ENCODE data around the gene LINC00237. TPM values are rescaled to one million over a fixed set of nuclear protein-coding genes. Genes with fewer than 3 reads are reported as not detected.

The LINC00237 gene
- total RNA-seq, 1 donor from 2014 or later = not detected

- H3K4me3 Mint-ChIP-seq = no peak overlapping the region
- peaks cover 61% of the 10 kb centered on the region for H3K36me3 Mint-ChIP-seq (ENCODE audit: low read depth)
- POLR2A ChIA-PET = no interaction called here
- DNase-seq = no peak
- H3K27me3 Mint-ChIP-seq = no peaks in the 10 kb centered on the region
- CTCF ChIA-PET = no interaction called here
- no peak for TF ChIP-seq CTCF (IDR thresholded peaks at IDR 0.05)
- intact Hi-C loops (cut with micrococcal nuclease) = no loop called here
- H3K27ac Mint-ChIP-seq = no peak overlapping the region
- no peak for ATAC-seq (ENCODE audit: low read depth)
- H3K9me3 Mint-ChIP-seq = no peaks in the 10 kb centered on the region
- H3K4me1 Mint-ChIP-seq = no peaks in the 10 kb centered on the region
Observed at GRCh38 chr20:21133404-21133803, 27.2 kb upstream of the LINC00237 start.

- ATAC-seq (ENCODE audit: low read depth) = no peak
- ChIA-PET POLR2A (no interaction called here), CTCF (no interaction called here)
- intact Hi-C loops (cut with micrococcal nuclease) = loop anchor here (5.0 to 10.0 kb wide), 2 partner anchors 172 to 465 kb away; partner anchors contain the start of gene XRN2
- H3K27me3 Mint-ChIP-seq = no peaks in the 10 kb centered on the region
- TF ChIP-seq CTCF (IDR thresholded peaks at IDR 0.05) = no peak
- peaks cover 32% of the 10 kb centered on the region for H3K36me3 Mint-ChIP-seq (ENCODE audit: low read depth)
- peaks cover 10% of the 10 kb centered on the region for H3K4me1 Mint-ChIP-seq
- H3K4me3 Mint-ChIP-seq = no peak overlapping the region
- no peak for DNase-seq
- H3K9me3 Mint-ChIP-seq = no peaks in the 10 kb centered on the region
- no peak overlapping the region for H3K27ac Mint-ChIP-seq
Observed at GRCh38 chr20:21129861-21130260, 23.7 kb upstream of the LINC00237 start.

- POLR2A ChIA-PET = interaction anchor here (0.6 kb wide), 1 partner anchor 98 kb away, joined by 3 read pairs; no protein-coding TSS in a partner anchor
- Mint-ChIP-seq H3K27me3 (peaks cover 3% of the 10 kb centered on the region), H3K4me3 (peak overlapping the region; percentile 87), H3K4me1 (peaks cover 10% of the 10 kb centered on the region), H3K36me3 (ENCODE audit: low read depth) (peaks cover 16% of the 10 kb centered on the region), H3K9me3 (no peaks in the 10 kb centered on the region), H3K27ac (no peak overlapping the region)
- intact Hi-C loops (cut with micrococcal nuclease) = loop anchor here (2.0 to 10.0 kb wide), 3 partner anchors 175 to 463 kb away; partner anchors contain the start of genes RALGAPA2 and XRN2
- CTCF ChIA-PET = no interaction called here
- ATAC-seq (ENCODE audit: low read depth) (no peak), DNase-seq (no peak)
- no peak for TF ChIP-seq CTCF (IDR thresholded peaks at IDR 0.05)
Observed at GRCh38 chr20:21127201-21127981, 21.2 kb upstream of the LINC00237 start.

GRCh38 chr20:21126581-21126870 lies 20.4 kb upstream of the LINC00237 start:
- POLR2A ChIA-PET = interaction anchor here (0.6 kb wide), 3 partner anchors 22 to 99 kb away, joined by 3 to 5 read pairs (median 3); no protein-coding TSS in a partner anchor
- peaks cover 10% of the 10 kb centered on the region for H3K4me1 Mint-ChIP-seq

More at GRCh38 chr20:21126581-21126870, 20.4 kb upstream of the LINC00237 start:
- ATAC-seq (ENCODE audit: low read depth) = no peak
- intact Hi-C loops (cut with micrococcal nuclease) = loop anchor here (1.0 to 10.0 kb wide), 5 partner anchors 78 to 462 kb away; partner anchors contain the start of genes RALGAPA2 and XRN2
- Mint-ChIP-seq H3K27me3 (peaks cover 6% of the 10 kb centered on the region), H3K27ac (peak overlapping the region; percentile 44), H3K4me3 (peak overlapping the region; percentile 87), H3K9me3 (no peaks in the 10 kb centered on the region), H3K36me3 (ENCODE audit: low read depth) (peaks cover 11% of the 10 kb centered on the region)
- DNase-seq = no peak
- CTCF ChIA-PET = interaction anchor here (1.4 kb wide), 1 partner anchor 109 kb away, joined by 4 read pairs; no protein-coding TSS in a partner anchor
- no peak for TF ChIP-seq CTCF (IDR thresholded peaks at IDR 0.05)

All from activated B cell treated with CpG ODN at 0.5 μM for 24 hours (primary cell).